Keratinocyte (primary cell): ENCODE data around the gene SMC5. TPM values are rescaled to one million over a fixed set of nuclear protein-coding genes. Genes with fewer than 3 reads are reported as not detected.

Source experiments
- DNase-seq: peaks from one replicate; pipeline ENCODE4 v3.0.0-alpha.2; 2011; ENCODE audit warnings: low read depth, missing footprints, low spot score
- FAIRE-seq: peaks from 2 replicates; lab custom pipeline; 2011; peaks lifted over from hg19 to GRCh38; lab: Jason Lieb, UNC
- H2AFZ ChIP-seq: 2 replicates; pipeline ENCODE4 v1.6.0; 2012; ENCODE audit warnings: low read length, control low read depth, inconsistent platforms; ENCODE audit not compliant: control insufficient read depth
- H3K27ac ChIP-seq: 2 replicates; pipeline ENCODE4 v1.5.1; 2011; ENCODE audit warnings: low read length; ENCODE audit not compliant: control insufficient read depth, insufficient read depth
- H3K27me3 ChIP-seq: 3 replicates; pipeline ENCODE4 v1.6.0; 2011; ENCODE audit warnings: low read length; ENCODE audit not compliant: control insufficient read depth, insufficient read depth; ENCODE audit errors: extremely low read depth
- H3K36me3 ChIP-seq, 2 experiments: 2 replicates in 1 of 2; 3 replicates in 1 of 2; pipeline ENCODE4 v1.5.1; 2011; ENCODE audit warnings: low read length in 2 of 2, mild to moderate bottlenecking in 1 of 2; ENCODE audit not compliant: control insufficient read depth in 2 of 2, insufficient read depth in 2 of 2; ENCODE audit errors: extremely low read depth in 1 of 2
- H3K4me1 ChIP-seq: 3 replicates; pipeline ENCODE4 v1.5.1; 2011; ENCODE audit warnings: low read length; ENCODE audit not compliant: control insufficient read depth, insufficient read depth; ENCODE audit errors: extremely low read depth
- H3K4me2 ChIP-seq: 3 replicates; pipeline ENCODE4 v1.6.0; 2011; ENCODE audit warnings: low read depth, low read length; ENCODE audit not compliant: control insufficient read depth, insufficient read depth; ENCODE audit errors: extremely low read depth
- H3K4me3 ChIP-seq, 3 experiments: fragments of 200-600 bp in 1 of 3; sonication (generic) in 1 of 3; 2 replicates in 2 of 3; 3 replicates in 1 of 3; pipeline ENCODE4 v1.5.1; 2011 to 2016; ENCODE audit warnings: low read length in 3 of 3, mild to moderate bottlenecking in 3 of 3, control low read depth in 2 of 3, inconsistent platforms in 1 of 3, low read depth in 1 of 3, mixed read lengths in 1 of 3, mixed run types in 1 of 3, moderate library complexity in 1 of 3; ENCODE audit not compliant: control insufficient read depth in 2 of 3, insufficient read depth in 2 of 3; ENCODE audit errors: extremely low read depth in 1 of 3
- H3K79me2 ChIP-seq: 2 replicates; pipeline ENCODE4 v1.6.0; 2012; ENCODE audit warnings: low read length; ENCODE audit not compliant: control insufficient read depth, insufficient read depth
- H3K9ac ChIP-seq: 3 replicates; pipeline ENCODE4 v1.6.0; 2011; ENCODE audit warnings: low read length; ENCODE audit not compliant: control insufficient read depth, insufficient read depth; ENCODE audit errors: extremely low read depth
- H3K9me1 ChIP-seq: 3 replicates; pipeline ENCODE4 v1.6.0; 2011; ENCODE audit warnings: low read length; ENCODE audit not compliant: control insufficient read depth, insufficient read depth; ENCODE audit errors: extremely low read depth
- H3K9me3 ChIP-seq: 2 replicates; pipeline ENCODE4 v1.5.1; 2012; ENCODE audit warnings: low read depth, low read length; ENCODE audit not compliant: control insufficient read depth
- H4K20me1 ChIP-seq: 3 replicates; pipeline ENCODE4 v1.6.0; 2011; ENCODE audit warnings: low read length; ENCODE audit not compliant: control insufficient read depth, insufficient read depth; ENCODE audit errors: extremely low read depth
- EZH2 ChIP-seq: IDR thresholded peaks from one replicate; pipeline ENCODE4 v1.6.1; 2012; ENCODE audit warnings: inconsistent platforms, mild to moderate bottlenecking, low read length, moderate library complexity
- dilution Hi-C: fragments of 300-500 bp; cut with MboI; formaldehyde crosslinking; loops from one replicate; pipeline ENCODE4 v1.7.0; 2020; ENCODE audit warnings: low sequenced_read_pairs; ENCODE audit not compliant: extremely low pct_ligation_motif_present
- polyA plus RNA-seq, 5 experiments: library from polyadenylated mRNA; depleted of rRNA in 3 of 5; stranded (reverse) in 3 of 5; stranded (forward) in 1 of 5; unstranded in 1 of 5; fragments of >200 nt; gene quantifications; 1 replicate in 1 of 5; 2 replicates in 3 of 5; 3 replicates in 1 of 5; pipeline versions ENCODE4 v1.2.1 to v1.2.3, GENCODE V29; 2011 to 2012; ENCODE audit warnings: missing spikeins in 2 of 5, low read depth in 1 of 5, low replicate concordance in 1 of 5
- TF ChIP-seq, protein P1 (sequence below), 3 experiments: IDR thresholded peaks in 1 of 3; conservative IDR thresholded peaks in 1 of 3; optimal IDR thresholded peaks in 1 of 3; 2 replicates in 2 of 3; 3 replicates in 1 of 3; pipeline versions ENCODE3 to v1.5.1; 2011; ENCODE audit warnings: low read length in 3 of 3, mild to moderate bottlenecking in 3 of 3, moderate library complexity in 2 of 3, control low read depth in 1 of 3, inconsistent platforms in 1 of 3; ENCODE audit not compliant: insufficient read depth in 2 of 3; ENCODE audit errors: extremely low read depth in 1 of 3

The SMC5 gene
- polyA plus RNA-seq, 1 donor (not counting 4 experiments of a cell fraction or from before 2014, with no cell fraction given): 16.5 TPM

- Histone ChIP-seq H3K4me2 (no peak overlapping the region), H3K79me2 (no peaks in the 10 kb centered on the region), H4K20me1 (no peaks in the 10 kb centered on the region), H2AFZ (no peak overlapping the region), H3K9me1 (no peaks in the 10 kb centered on the region), H3K4me1 (no peaks in the 10 kb centered on the region), H3K9ac (no peak overlapping the region), H3K36me3 (peaks cover 1 to 3% of the 10 kb centered on the region in 2 experiments), H3K27ac (no peak overlapping the region), H3K9me3 (no peaks in the 10 kb centered on the region), H3K27me3 (no peaks in the 10 kb centered on the region), H3K4me3 (no peak overlapping the region)
- DNase-seq: no peak
- FAIRE-seq: no peak
- dilution Hi-C loops: no loop called here
- TF ChIP-seq, protein P1, sequence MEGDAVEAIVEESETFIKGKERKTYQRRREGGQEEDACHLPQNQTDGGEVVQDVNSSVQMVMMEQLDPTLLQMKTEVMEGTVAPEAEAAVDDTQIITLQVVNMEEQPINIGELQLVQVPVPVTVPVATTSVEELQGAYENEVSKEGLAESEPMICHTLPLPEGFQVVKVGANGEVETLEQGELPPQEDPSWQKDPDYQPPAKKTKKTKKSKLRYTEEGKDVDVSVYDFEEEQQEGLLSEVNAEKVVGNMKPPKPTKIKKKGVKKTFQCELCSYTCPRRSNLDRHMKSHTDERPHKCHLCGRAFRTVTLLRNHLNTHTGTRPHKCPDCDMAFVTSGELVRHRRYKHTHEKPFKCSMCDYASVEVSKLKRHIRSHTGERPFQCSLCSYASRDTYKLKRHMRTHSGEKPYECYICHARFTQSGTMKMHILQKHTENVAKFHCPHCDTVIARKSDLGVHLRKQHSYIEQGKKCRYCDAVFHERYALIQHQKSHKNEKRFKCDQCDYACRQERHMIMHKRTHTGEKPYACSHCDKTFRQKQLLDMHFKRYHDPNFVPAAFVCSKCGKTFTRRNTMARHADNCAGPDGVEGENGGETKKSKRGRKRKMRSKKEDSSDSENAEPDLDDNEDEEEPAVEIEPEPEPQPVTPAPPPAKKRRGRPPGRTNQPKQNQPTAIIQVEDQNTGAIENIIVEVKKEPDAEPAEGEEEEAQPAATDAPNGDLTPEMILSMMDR (optimal IDR thresholded peaks at IDR 0.05 in 1 of 3, IDR thresholded peaks at IDR 0.05 in 1 of 3, conservative IDR thresholded peaks at IDR 0.05 in 1 of 3; ENCODE audit: extremely low read depth in 1 of 3, insufficient read depth in 2 of 3, low read length in 3 of 3): no peak
- no peak for TF ChIP-seq EZH2
Measured at GRCh38 chr9:70352356-70352755, 93.6 kb downstream of the SMC5 start.

DNA sequence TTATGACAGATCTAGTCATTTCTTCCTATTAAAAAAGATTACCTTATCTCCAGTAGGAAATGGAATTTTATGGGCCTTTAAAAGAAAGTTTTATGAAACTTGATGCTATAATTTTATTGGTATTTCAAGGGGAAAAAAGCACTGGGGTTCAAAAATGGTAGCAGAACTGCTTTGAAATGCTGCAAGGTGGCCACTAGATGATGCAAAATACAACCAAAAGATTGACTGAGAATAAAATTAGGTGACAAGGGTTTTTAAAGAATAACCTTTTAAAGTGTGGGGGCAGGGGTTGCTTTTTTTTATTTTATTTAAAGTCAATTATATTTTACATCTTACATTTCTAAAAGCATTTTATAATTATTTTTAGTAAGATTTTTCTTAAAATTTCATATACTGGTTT is 94.0 kb downstream of the SMC5 start:
- Histone ChIP-seq H3K36me3 (peaks cover 1 to 3% of the 10 kb centered on the region in 2 experiments), H3K27ac (no peak overlapping the region), H3K9ac (no peak overlapping the region), H3K9me1 (no peaks in the 10 kb centered on the region), H3K79me2 (no peaks in the 10 kb centered on the region), H3K4me3 (no peak overlapping the region), H3K4me1 (no peaks in the 10 kb centered on the region), H3K27me3 (no peaks in the 10 kb centered on the region), H3K9me3 (no peaks in the 10 kb centered on the region), H4K20me1 (no peaks in the 10 kb centered on the region), H2AFZ (no peak overlapping the region), H3K4me2 (no peak overlapping the region)
- FAIRE-seq (no peak), DNase-seq (no peak)
- TF ChIP-seq, protein P1 (optimal IDR thresholded peaks at IDR 0.05 in 1 of 3, IDR thresholded peaks at IDR 0.05 in 1 of 3, conservative IDR thresholded peaks at IDR 0.05 in 1 of 3; ENCODE audit: extremely low read depth in 1 of 3, insufficient read depth in 2 of 3, low read length in 3 of 3): no peak
- TF ChIP-seq EZH2: no peak
- dilution Hi-C loops: no loop called here
